ENCODE results near the gene TGM3. TPM values are rescaled to one million over a fixed set of nuclear protein-coding genes. Genes with fewer than 3 reads are reported as not detected.
A peak's percentile ranks its signal among the peaks of the same experiment; 100 is the strongest.

The TGM3 gene
- total and polyA plus RNA-seq, 7 experiments from 2014 or later, result not detected

DNA sequence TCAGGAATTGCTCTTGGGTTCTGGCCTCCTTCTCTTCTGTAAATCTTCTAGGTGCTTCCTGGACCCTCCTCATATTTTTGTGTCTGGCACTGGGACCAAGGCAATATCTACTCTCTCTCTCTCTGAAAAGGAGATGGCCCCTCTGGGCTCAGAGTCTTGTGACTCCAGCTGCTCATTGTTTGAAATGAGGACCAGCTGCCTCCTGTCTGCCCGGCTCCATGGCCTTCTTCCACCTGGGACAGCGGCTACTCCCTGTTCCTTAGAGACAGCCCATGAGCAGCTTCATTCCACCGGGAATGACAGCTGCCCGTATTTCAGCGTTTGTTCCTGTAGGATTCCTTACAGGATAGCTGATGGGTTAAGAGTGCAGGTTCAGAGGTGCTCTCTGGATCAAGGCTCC lies 2.9 kb downstream of the TGM3 start:
- Mint-ChIP-seq H3K27me3 (peaks cover 0 to 20% (median 0%) of the 10 kb centered on the region in 5 donors), H3K4me3 (no peak overlapping the region), H3K36me3 (no peaks in the 10 kb centered on the region), H3K4me1 (peaks cover 0 to 6% (median 0%) of the 10 kb centered on the region in 7 donors), H3K9me3 (no peaks in the 10 kb centered on the region), H3K27ac (no peak overlapping the region)
- H3K27me3 ChIP-seq (ENCODE audit: control insufficient read depth in 2 of 2, insufficient read depth in 2 of 2, low read length in 2 of 2), result no peaks in the 10 kb centered on the region
- DNase-seq (no peak), ATAC-seq (no peak)
- no peaks in the 10 kb centered on the region for H3K36me3 ChIP-seq (ENCODE audit: control insufficient read depth in 2 of 3, insufficient read depth in 3 of 3, low read length in 3 of 3)
- intact Hi-C loops (cut with micrococcal nuclease), result no loop called here
- ChIA-PET POLR2A (no interaction called here), CTCF (no interaction called here)
- no peaks in the 10 kb centered on the region for H3K4me1 ChIP-seq (ENCODE audit: control insufficient read depth in 2 of 2, insufficient read depth in 2 of 2, low read length in 2 of 2)
- H3K27ac ChIP-seq (ENCODE audit: low read depth, low read length), result no peak overlapping the region
- H3K9me3 ChIP-seq (ENCODE audit: control insufficient read depth in 2 of 3, low read length in 3 of 3), result no peaks in the 10 kb centered on the region
- H3K4me3 ChIP-seq (ENCODE audit: low read length), result no peak overlapping the region

DNA sequence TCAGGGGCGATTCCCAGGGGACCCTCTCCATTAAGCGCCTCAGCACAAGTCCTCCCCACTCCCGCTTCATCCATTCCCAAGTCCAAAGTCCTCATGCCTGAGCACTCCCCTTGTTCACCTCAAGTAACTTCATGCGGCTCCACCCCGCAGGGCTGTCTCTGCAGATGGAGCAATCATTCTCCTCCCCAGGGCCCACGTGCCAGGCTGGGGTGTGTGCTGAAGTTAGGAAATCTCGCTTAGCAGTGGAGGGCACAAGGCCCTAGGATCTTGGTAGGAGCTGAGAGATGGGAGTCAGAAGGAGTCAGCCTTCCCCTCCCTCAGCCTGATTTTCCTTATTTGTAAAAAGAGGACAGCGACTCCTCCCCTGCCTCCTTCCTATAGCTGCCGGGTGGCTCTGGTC lies 3.5 kb downstream of the TGM3 start:
- Mint-ChIP-seq H3K4me1 (peaks cover 0 to 6% (median 0%) of the 10 kb centered on the region in 7 donors), H3K9me3 (no peaks in the 10 kb centered on the region), H3K27ac (no peak overlapping the region), H3K27me3 (peaks cover 0 to 20% (median 0%) of the 10 kb centered on the region in 5 donors), H3K36me3 (no peaks in the 10 kb centered on the region), H3K4me3 (no peak overlapping the region)
- no peaks in the 10 kb centered on the region for H3K36me3 ChIP-seq (ENCODE audit: control insufficient read depth in 2 of 3, insufficient read depth in 3 of 3, low read length in 3 of 3)
- H3K4me3 ChIP-seq (ENCODE audit: low read length), result no peak overlapping the region
- DNase-seq (no peak), ATAC-seq (peak; percentile 62)
- intact Hi-C loops (cut with micrococcal nuclease), result no loop called here
- H3K4me1 ChIP-seq (ENCODE audit: control insufficient read depth in 2 of 2, insufficient read depth in 2 of 2, low read length in 2 of 2), result no peaks in the 10 kb centered on the region
- CTCF ChIA-PET, result no interaction called here
- no peaks in the 10 kb centered on the region for H3K27me3 ChIP-seq (ENCODE audit: control insufficient read depth in 2 of 2, insufficient read depth in 2 of 2, low read length in 2 of 2)
- POLR2A ChIA-PET, result no interaction called here
- H3K9me3 ChIP-seq (ENCODE audit: control insufficient read depth in 2 of 3, low read length in 3 of 3), result no peaks in the 10 kb centered on the region
- no peak overlapping the region for H3K27ac ChIP-seq (ENCODE audit: low read depth, low read length)

DNA sequence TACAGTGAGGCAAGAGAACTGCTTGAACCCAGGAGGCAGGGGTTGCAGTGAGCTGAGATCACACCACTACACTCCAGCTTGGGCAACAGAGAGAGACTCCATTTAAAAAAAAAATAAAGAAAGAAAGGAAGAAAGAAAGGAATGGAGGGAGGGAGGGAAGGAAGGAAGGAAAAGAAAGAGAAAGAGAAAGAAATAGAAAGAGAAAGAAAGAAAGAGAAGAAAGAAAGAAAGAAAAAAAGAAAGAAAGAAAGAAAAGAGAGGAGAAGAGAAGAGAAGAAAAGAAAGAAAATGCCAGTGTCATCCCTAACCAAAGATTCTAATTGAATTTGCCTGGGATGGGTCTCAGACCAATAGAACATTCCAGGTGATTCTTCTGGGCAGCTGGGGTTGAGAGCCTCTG lies 4.2 kb downstream of the TGM3 start:
- DNase-seq, result no peak
- Histone ChIP-seq H3K9me3 (ENCODE audit: control insufficient read depth in 2 of 3, low read length in 3 of 3) (no peaks in the 10 kb centered on the region), H3K4me1 (ENCODE audit: control insufficient read depth in 2 of 2, insufficient read depth in 2 of 2, low read length in 2 of 2) (no peaks in the 10 kb centered on the region), H3K4me3 (ENCODE audit: low read length) (no peak overlapping the region), H3K27ac (ENCODE audit: low read depth, low read length) (no peak overlapping the region), H3K27me3 (ENCODE audit: control insufficient read depth in 2 of 2, insufficient read depth in 2 of 2, low read length in 2 of 2) (no peaks in the 10 kb centered on the region), H3K36me3 (ENCODE audit: control insufficient read depth in 2 of 3, insufficient read depth in 3 of 3, low read length in 3 of 3) (no peaks in the 10 kb centered on the region)
- Mint-ChIP-seq H3K9me3 (no peaks in the 10 kb centered on the region), H3K4me3 (no peak overlapping the region), H3K36me3 (no peaks in the 10 kb centered on the region), H3K27ac (peak overlapping the region in 1 of 9 donors; percentile 6), H3K27me3 (peaks cover 0 to 17% (median 0%) of the 10 kb centered on the region in 5 donors), H3K4me1 (peaks cover 0 to 6% (median 0%) of the 10 kb centered on the region in 7 donors)
- intact Hi-C loops (cut with micrococcal nuclease), result no loop called here
- CTCF ChIA-PET, result no interaction called here
- no peak for ATAC-seq
- POLR2A ChIA-PET, result no interaction called here

DNA sequence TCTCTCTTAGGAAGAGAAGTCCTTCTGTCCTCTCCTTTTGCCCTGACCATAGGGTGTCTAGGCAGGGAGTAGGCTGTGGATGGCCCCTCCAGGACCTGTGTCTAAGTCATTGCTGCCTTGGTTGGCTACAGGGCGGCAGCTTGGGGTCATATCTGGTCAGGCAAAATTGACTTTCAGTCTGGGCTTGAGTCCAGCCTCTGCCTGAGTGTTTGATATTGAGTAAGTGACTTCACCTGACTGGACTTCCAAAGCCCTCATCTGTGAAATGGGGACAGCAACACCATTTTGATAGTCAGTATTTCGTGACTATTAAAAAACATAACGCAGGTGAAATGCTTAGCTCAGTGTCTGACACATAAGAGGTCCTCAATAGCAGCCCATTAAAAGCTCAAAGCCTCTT lies 4.6 kb downstream of the TGM3 start:
- Mint-ChIP-seq H3K4me1 (peaks cover 0 to 6% (median 0%) of the 10 kb centered on the region in 7 donors), H3K27me3 (peaks cover 0 to 17% (median 0%) of the 10 kb centered on the region in 5 donors), H3K36me3 (no peaks in the 10 kb centered on the region), H3K27ac (no peak overlapping the region), H3K4me3 (no peak overlapping the region), H3K9me3 (no peaks in the 10 kb centered on the region)
- H3K27ac ChIP-seq (ENCODE audit: low read depth, low read length), result no peak overlapping the region
- intact Hi-C loops (cut with micrococcal nuclease), result no loop called here
- H3K4me1 ChIP-seq (ENCODE audit: control insufficient read depth in 2 of 2, insufficient read depth in 2 of 2, low read length in 2 of 2), result no peaks in the 10 kb centered on the region
- H3K27me3 ChIP-seq (ENCODE audit: control insufficient read depth in 2 of 2, insufficient read depth in 2 of 2, low read length in 2 of 2), result no peaks in the 10 kb centered on the region
- ChIA-PET POLR2A (no interaction called here), CTCF (no interaction called here)
- H3K4me3 ChIP-seq (ENCODE audit: low read length), result no peak overlapping the region
- H3K9me3 ChIP-seq (ENCODE audit: control insufficient read depth in 2 of 3, low read length in 3 of 3), result no peaks in the 10 kb centered on the region
- DNase-seq, result no peak
- H3K36me3 ChIP-seq (ENCODE audit: control insufficient read depth in 2 of 3, insufficient read depth in 3 of 3, low read length in 3 of 3), result no peaks in the 10 kb centered on the region
- ATAC-seq, result no peak

DNA sequence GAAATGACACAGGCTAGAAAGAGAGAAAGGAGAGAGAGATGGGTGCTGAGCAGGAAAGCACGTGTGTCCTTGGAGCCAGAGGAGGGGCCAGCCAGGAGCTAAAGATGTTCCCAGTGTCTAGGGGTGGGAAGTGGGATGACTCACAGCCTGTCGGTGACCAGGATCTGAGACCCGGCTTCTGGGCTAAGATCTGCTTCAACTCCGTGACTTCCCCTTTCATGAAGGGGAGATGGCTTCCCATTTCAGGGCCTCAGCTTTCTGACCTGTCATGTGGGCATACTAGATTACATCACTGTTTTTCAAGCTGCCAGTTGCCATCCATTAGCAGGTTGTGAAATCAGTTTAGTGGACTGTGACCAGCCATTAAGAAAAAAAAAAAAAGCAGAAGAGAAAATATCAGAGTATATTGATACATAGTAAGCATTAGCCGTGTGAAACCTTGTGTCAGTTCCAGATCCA lies 5.4 kb downstream of the TGM3 start:
- DNase-seq (no peak), ATAC-seq (peak; percentile 85)
- peaks cover 0 to 17% (median 0%) of the 10 kb centered on the region in 5 donors for H3K27me3 Mint-ChIP-seq
- intact Hi-C loops (cut with micrococcal nuclease), result no loop called here
- no peaks in the 10 kb centered on the region for H3K9me3 ChIP-seq (ENCODE audit: control insufficient read depth in 2 of 3, low read length in 3 of 3)
- no peak overlapping the region for H3K4me3 ChIP-seq (ENCODE audit: low read length)
- CTCF ChIA-PET, result no interaction called here
- H3K4me1 Mint-ChIP-seq, result peaks cover 0 to 6% (median 0%) of the 10 kb centered on the region in 7 donors
- H3K27ac ChIP-seq (ENCODE audit: low read depth, low read length), result no peak overlapping the region
- no peaks in the 10 kb centered on the region for H3K36me3 ChIP-seq (ENCODE audit: control insufficient read depth in 2 of 3, insufficient read depth in 3 of 3, low read length in 3 of 3)
- no peaks in the 10 kb centered on the region for H3K36me3 Mint-ChIP-seq
- H3K4me3 Mint-ChIP-seq, result no peak overlapping the region
- no peaks in the 10 kb centered on the region for H3K9me3 Mint-ChIP-seq
- no peaks in the 10 kb centered on the region for H3K4me1 ChIP-seq (ENCODE audit: control insufficient read depth in 2 of 2, insufficient read depth in 2 of 2, low read length in 2 of 2)
- no peak overlapping the region for H3K27ac Mint-ChIP-seq
- no peaks in the 10 kb centered on the region for H3K27me3 ChIP-seq (ENCODE audit: control insufficient read depth in 2 of 2, insufficient read depth in 2 of 2, low read length in 2 of 2)
- POLR2A ChIA-PET, result no interaction called here

DNA sequence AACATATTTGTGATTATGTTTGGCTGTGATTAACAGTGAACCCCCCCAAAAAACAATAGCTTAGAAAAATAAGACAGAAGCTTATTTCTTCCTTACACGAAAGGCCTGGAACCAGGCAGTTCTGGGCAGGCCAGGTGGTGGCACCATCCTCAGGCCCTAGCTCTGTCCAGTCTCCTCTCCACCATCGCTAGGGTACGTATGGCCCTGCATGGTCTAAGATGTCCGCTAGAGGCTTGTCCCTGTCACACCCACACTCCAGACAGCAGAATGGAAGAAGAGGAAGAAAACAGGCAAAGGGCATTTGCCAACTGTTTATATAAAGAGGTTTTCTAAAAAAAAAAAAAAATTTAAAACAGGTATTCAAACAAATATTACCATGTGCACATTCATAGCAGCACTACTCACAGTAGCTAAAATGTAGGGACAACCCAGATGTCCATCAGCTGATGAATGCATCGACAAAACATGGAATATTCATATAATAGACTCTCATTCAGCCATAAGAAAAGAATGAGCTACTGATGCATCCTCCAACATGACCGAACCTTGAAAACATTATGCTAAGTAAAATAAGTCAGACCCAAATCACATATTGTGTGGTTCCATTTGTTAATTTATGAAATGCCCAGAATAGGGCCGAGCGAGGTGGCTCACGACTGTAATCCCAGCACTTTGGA lies 6.7 kb downstream of the TGM3 start:
- POLR2A ChIA-PET, result no interaction called here
- no peaks in the 10 kb centered on the region for H3K36me3 ChIP-seq (ENCODE audit: control insufficient read depth in 2 of 3, insufficient read depth in 3 of 3, low read length in 3 of 3)
- no peaks in the 10 kb centered on the region for H3K36me3 Mint-ChIP-seq
- H3K9me3 Mint-ChIP-seq, result no peaks in the 10 kb centered on the region
- no peak overlapping the region for H3K27ac Mint-ChIP-seq
- H3K9me3 ChIP-seq (ENCODE audit: control insufficient read depth in 2 of 3, low read length in 3 of 3), result no peaks in the 10 kb centered on the region
- DNase-seq (no peak), ATAC-seq (no peak)
- peaks cover 0 to 6% (median 0%) of the 10 kb centered on the region in 7 donors for H3K4me1 Mint-ChIP-seq
- H3K27ac ChIP-seq (ENCODE audit: low read depth, low read length), result no peak overlapping the region
- peaks cover 0 to 17% (median 0%) of the 10 kb centered on the region in 5 donors for H3K27me3 Mint-ChIP-seq
- H3K4me3 ChIP-seq (ENCODE audit: low read length), result no peak overlapping the region
- intact Hi-C loops (cut with micrococcal nuclease), result no loop called here
- CTCF ChIA-PET, result interaction anchor here (0.6 kb wide), 1 partner anchor 27 kb away, joined by 6 read pairs; no protein-coding TSS in a partner anchor
- H3K4me3 Mint-ChIP-seq, result no peak overlapping the region
- H3K27me3 ChIP-seq (ENCODE audit: control insufficient read depth in 2 of 2, insufficient read depth in 2 of 2, low read length in 2 of 2), result no peaks in the 10 kb centered on the region
- H3K4me1 ChIP-seq (ENCODE audit: control insufficient read depth in 2 of 2, insufficient read depth in 2 of 2, low read length in 2 of 2), result no peaks in the 10 kb centered on the region

DNA sequence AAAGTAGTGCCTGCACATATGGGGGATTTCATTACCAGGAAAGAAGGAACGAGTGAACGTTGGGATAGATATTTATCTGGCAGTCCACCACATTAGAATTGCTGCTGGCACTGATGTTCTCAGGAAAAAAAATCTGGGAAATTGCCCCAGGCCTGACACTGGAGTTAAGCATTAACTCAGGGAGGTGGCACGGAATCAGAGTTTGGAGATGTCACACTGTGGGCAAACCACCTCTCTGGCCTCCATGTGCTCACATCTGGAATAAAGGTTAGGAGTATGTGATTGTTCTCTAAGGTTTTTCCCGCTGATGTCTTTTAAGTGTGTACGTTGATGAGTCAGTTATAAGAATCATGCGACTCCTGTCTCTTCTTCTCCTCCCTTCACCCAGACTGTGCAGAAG lies 7.9 kb downstream of the TGM3 start:
- no peak overlapping the region for H3K4me3 Mint-ChIP-seq
- DNase-seq, result no peak

More for the DNA sequence above, 7.9 kb downstream of the TGM3 start:
- ATAC-seq, result no peak
- H3K4me1 Mint-ChIP-seq, result peaks cover 0 to 6% (median 0%) of the 10 kb centered on the region in 7 donors
- Histone ChIP-seq H3K27me3 (ENCODE audit: control insufficient read depth in 2 of 2, insufficient read depth in 2 of 2, low read length in 2 of 2) (no peaks in the 10 kb centered on the region), H3K4me1 (ENCODE audit: control insufficient read depth in 2 of 2, insufficient read depth in 2 of 2, low read length in 2 of 2) (no peaks in the 10 kb centered on the region), H3K27ac (ENCODE audit: low read depth, low read length) (no peak overlapping the region), H3K9me3 (ENCODE audit: control insufficient read depth in 2 of 3, low read length in 3 of 3) (no peaks in the 10 kb centered on the region), H3K36me3 (ENCODE audit: control insufficient read depth in 2 of 3, insufficient read depth in 3 of 3, low read length in 3 of 3) (no peaks in the 10 kb centered on the region), H3K4me3 (ENCODE audit: low read length) (no peak overlapping the region)
- peaks cover 0 to 13% (median 0%) of the 10 kb centered on the region in 5 donors for H3K27me3 Mint-ChIP-seq
- intact Hi-C loops (cut with micrococcal nuclease), result no loop called here
- ChIA-PET POLR2A (no interaction called here), CTCF (no interaction called here)
- H3K36me3 Mint-ChIP-seq, result no peaks in the 10 kb centered on the region
- no peaks in the 10 kb centered on the region for H3K9me3 Mint-ChIP-seq
- no peak overlapping the region for H3K27ac Mint-ChIP-seq
